Nephron (organoid): ENCODE data around the gene NBEA.

Experiments used
- H3K27ac Mint-ChIP-seq, 3 experiments: 2 replicates each; pipeline ENCODE4 v1.8.0; 2020; ENCODE audit warnings: mixed read lengths in 3 of 3, mild to moderate bottlenecking in 2 of 3, moderate library complexity in 1 of 3
- H3K27me3 Mint-ChIP-seq: 2 replicates; pipeline ENCODE4 v1.8.0; 2021; ENCODE audit warnings: low read depth, mild to moderate bottlenecking, moderate library complexity, mixed read lengths
- H3K36me3 Mint-ChIP-seq: 2 replicates; pipeline ENCODE4 v1.8.0; 2020; ENCODE audit warnings: low read depth, mixed read lengths
- H3K4me1 Mint-ChIP-seq: 2 replicates; pipeline ENCODE4 v1.8.0; 2020; ENCODE audit warnings: mixed read lengths
- H3K4me3 Mint-ChIP-seq, 3 experiments: 2 replicates each; pipeline ENCODE4 v1.8.0; 2020; ENCODE audit warnings: mild to moderate bottlenecking in 3 of 3, mixed read lengths in 3 of 3, moderate library complexity in 2 of 3
- H3K9me3 Mint-ChIP-seq: 2 replicates; pipeline ENCODE4 v1.8.0; 2020; ENCODE audit warnings: mixed read lengths
- TF ChIP-seq, protein P1 (sequence below), 3 experiments: fragments of 200-600 bp; sonication (generic); IDR thresholded peaks; one replicate each; pipeline ENCODE4 v1.5.0; 2021; ENCODE audit warnings: antibody characterized with exemption in 3 of 3; ENCODE audit not compliant: unreplicated experiment in 3 of 3

The NBEA gene

DNA sequence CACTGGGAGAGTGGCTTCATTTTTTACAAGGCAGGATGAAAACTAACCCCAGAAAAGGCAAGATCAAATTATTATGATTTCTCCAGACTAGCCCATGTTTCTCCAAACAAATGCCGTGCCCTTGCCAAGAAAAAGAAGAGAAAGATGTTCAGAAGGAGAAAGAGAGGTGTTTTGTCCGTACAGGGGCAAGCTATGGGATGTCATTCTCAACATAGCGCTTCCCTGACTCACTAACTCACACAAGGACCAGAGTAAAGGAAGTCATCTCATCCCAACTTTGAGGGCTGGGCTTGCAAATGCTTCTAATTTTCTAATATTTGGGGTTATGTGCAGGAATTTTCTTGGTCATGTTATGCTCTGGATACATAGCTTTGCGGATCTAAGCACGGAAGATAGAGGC lies 758.6 kb downstream of the NBEA start:
- peaks cover 23% of the 10 kb centered on the region for H3K27me3 Mint-ChIP-seq

DNA sequence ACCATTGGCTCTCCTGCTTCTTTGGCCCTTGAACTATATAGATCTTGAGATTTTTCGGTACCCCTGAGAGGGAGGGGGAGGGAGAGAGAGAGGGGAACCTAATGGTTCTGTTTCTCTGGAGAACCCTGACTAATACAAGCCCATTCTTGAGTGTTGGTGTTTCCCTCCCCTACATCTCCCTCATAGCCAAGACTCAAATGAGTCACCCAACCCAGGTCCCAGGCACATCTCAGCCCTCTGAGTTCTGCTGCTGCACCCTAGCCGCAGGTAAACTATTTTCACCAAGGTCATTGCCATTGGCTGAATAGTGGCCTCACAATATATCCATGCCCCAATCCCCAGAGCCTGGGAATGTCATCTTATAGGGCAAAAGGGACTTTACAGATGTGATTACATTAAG lies 760.2 kb downstream of the NBEA start:
- Mint-ChIP-seq H3K4me3 (no peak overlapping the region), H3K36me3 (no peaks in the 10 kb centered on the region), H3K27ac (no peak overlapping the region), H3K4me1 (peaks cover 24% of the 10 kb centered on the region), H3K27me3 (peaks cover 23% of the 10 kb centered on the region), H3K9me3 (no peaks in the 10 kb centered on the region)
- TF ChIP-seq, protein P1, sequence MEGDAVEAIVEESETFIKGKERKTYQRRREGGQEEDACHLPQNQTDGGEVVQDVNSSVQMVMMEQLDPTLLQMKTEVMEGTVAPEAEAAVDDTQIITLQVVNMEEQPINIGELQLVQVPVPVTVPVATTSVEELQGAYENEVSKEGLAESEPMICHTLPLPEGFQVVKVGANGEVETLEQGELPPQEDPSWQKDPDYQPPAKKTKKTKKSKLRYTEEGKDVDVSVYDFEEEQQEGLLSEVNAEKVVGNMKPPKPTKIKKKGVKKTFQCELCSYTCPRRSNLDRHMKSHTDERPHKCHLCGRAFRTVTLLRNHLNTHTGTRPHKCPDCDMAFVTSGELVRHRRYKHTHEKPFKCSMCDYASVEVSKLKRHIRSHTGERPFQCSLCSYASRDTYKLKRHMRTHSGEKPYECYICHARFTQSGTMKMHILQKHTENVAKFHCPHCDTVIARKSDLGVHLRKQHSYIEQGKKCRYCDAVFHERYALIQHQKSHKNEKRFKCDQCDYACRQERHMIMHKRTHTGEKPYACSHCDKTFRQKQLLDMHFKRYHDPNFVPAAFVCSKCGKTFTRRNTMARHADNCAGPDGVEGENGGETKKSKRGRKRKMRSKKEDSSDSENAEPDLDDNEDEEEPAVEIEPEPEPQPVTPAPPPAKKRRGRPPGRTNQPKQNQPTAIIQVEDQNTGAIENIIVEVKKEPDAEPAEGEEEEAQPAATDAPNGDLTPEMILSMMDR (IDR thresholded peaks at IDR 0.05; ENCODE audit: unreplicated experiment in 3 of 3), result no peak

More for the DNA sequence above, 758.6 kb downstream of the NBEA start:
- Mint-ChIP-seq H3K4me1 (peaks cover 28% of the 10 kb centered on the region), H3K27ac (peak overlapping the region; percentile 6 to 75 (median 56)), H3K36me3 (no peaks in the 10 kb centered on the region), H3K4me3 (peak overlapping the region in 1 of 3 experiments; percentile 23), H3K9me3 (no peaks in the 10 kb centered on the region)
- TF ChIP-seq, protein P1 (IDR thresholded peaks at IDR 0.05; ENCODE audit: unreplicated experiment in 3 of 3), result no peak

DNA sequence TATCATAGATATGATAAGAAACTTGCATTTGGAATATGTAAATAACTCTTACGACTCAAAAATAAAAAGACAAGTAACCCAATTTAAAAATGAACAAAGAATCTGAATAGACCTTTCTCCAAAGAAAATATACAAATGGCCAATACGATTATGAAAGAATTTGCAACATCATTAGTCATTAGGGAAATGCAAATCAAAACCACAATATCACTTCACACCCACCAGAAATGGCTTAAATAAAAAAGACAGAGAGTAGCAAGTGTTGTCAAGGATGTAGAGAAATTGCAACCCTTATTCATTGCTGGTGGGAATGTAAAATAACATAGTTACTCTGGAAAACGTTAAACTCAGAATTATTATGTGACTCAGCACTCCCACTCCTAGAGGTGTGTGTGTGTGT lies 761.0 kb downstream of the NBEA start:
- TF ChIP-seq, protein P1 (IDR thresholded peaks at IDR 0.05; ENCODE audit: unreplicated experiment in 3 of 3), result no peak
- peaks cover under 1% of the 10 kb centered on the region for H3K9me3 Mint-ChIP-seq
- no peak overlapping the region for H3K27ac Mint-ChIP-seq
- H3K36me3 Mint-ChIP-seq, result no peaks in the 10 kb centered on the region
- peaks cover 23% of the 10 kb centered on the region for H3K27me3 Mint-ChIP-seq
- peaks cover 23% of the 10 kb centered on the region for H3K4me1 Mint-ChIP-seq
- H3K4me3 Mint-ChIP-seq, result no peak overlapping the region

DNA sequence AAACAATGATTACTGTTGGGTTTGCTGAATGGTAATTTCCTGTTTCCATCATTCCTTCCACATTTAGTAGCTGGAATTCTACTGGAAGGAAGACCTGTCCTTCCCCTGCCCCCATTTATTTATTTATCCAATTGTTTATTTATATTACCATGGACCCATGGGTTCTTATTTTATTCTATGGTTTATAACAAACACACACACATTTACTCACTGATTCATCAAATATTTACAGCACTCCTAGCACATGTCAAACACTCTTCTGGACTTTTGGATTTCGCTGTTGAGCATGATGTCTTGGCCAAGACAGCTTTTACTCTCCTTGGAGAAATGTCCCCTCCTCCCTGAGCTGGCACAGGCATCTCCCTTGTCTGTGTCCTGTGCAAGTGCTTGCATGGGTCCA lies 762.3 kb downstream of the NBEA start:
- Mint-ChIP-seq H3K27ac (no peak overlapping the region), H3K27me3 (peaks cover 17% of the 10 kb centered on the region), H3K9me3 (peaks cover 3% of the 10 kb centered on the region), H3K4me1 (peaks cover 16% of the 10 kb centered on the region), H3K4me3 (no peak overlapping the region), H3K36me3 (no peaks in the 10 kb centered on the region)
- TF ChIP-seq, protein P1 (IDR thresholded peaks at IDR 0.05; ENCODE audit: unreplicated experiment in 3 of 3), result no peak

DNA sequence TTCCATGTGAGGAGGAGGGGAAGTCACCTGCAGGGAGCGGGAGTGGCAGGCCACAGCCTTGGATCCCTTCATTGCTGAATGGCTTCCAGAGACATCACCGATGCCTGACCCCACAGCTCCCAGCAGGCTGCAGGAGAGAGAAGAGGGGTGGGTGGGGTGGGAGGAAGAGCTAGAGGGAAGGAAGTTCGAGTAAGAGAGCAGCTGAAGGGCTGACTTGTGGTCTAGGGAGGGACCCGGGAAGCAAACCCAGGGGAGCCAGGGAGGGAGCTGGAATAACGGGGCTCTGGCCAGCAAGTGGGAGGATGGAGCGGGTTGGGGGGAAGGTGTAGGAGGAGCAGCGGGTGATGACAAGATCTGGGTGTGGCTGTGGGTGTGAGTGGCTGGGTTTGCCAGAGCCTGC lies 764.2 kb downstream of the NBEA start:
- peaks cover 4% of the 10 kb centered on the region for H3K4me1 Mint-ChIP-seq
- peaks cover 3% of the 10 kb centered on the region for H3K9me3 Mint-ChIP-seq
- H3K27ac Mint-ChIP-seq, result no peak overlapping the region
- no peak overlapping the region for H3K4me3 Mint-ChIP-seq
- no peaks in the 10 kb centered on the region for H3K36me3 Mint-ChIP-seq
- H3K27me3 Mint-ChIP-seq, result no peaks in the 10 kb centered on the region
- TF ChIP-seq, protein P1 (IDR thresholded peaks at IDR 0.05; ENCODE audit: unreplicated experiment in 3 of 3), result no peak

DNA sequence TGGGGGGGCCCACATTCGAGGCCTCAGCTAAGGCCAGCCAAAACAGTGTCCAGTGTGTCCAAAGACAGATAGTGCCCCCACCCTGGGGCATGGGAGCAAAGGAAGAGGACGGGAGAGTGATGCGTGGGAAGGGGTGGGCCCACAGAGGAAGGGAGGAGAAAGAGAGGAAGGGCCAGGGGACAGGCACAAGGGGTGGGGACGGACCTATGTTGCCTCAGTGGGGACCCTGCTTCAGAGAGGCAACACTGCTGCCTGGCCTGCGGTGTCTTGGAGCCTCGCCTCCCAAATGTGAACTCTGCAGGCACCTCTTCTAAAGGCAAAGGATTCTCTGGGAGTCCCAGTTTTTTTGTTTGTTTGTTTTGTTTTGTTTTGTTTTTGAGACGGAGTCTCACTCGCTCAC lies 764.7 kb downstream of the NBEA start:
- no peak overlapping the region for H3K27ac Mint-ChIP-seq
- TF ChIP-seq, protein P1 (IDR thresholded peaks at IDR 0.05; ENCODE audit: unreplicated experiment in 3 of 3), result no peak

More for the DNA sequence above, 764.7 kb downstream of the NBEA start:
- Mint-ChIP-seq H3K4me3 (no peak overlapping the region), H3K4me1 (peaks cover 4% of the 10 kb centered on the region), H3K27me3 (no peaks in the 10 kb centered on the region), H3K9me3 (peaks cover 3% of the 10 kb centered on the region), H3K36me3 (no peaks in the 10 kb centered on the region)
